ENCODE data around the gene VPS18. TPM values are rescaled to one million over a fixed set of nuclear protein-coding genes. Genes with fewer than 3 reads are reported as not detected.

Gene VPS18
- polyA plus RNA-seq, 3 donors from 2014 or later, result 20.8 to 36.8 (median 35.3) TPM

DNA sequence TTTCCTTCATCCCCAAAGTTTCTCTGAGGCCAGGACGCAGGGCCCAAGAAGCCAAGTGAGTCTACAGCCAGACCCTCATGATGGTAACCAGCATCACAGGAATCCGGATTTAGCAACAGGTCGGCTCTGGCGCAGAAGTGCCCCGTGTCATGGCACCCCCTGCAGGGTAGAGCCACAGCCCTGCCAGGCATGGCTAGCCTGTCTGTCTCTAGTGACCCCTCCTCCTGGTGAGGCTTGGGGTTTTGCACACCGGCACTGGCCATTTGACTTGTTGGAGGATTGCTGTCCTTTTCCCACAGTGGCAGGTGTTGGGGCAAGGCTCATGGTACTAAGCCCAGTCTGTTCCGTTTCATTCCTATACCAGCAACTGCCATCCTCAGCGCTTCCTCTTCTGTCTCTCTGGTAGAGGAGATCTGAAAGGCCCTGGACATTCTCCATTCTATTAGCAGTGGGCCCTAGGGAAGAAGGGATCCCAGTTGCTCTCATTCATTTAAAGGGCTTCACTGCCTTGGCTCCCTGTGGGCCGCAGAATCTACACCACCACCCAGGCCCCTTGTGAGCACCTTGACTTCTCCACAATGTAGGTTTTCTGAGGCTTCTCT lies 49.6 kb downstream of the VPS18 start:
- H3K27ac Mint-ChIP-seq, result peak overlapping the region in 1 of 6 donors; percentile 35
- H3K27me3 Mint-ChIP-seq (ENCODE audit: low read depth in 3 of 3), result peaks cover 0 to 14% (median 6%) of the 10 kb centered on the region in 3 donors
- H3K4me1 Mint-ChIP-seq, result peaks cover 21 to 29% of the 10 kb centered on the region in 2 donors
- no peak for DNase-seq
- no peaks in the 10 kb centered on the region for H3K36me3 Mint-ChIP-seq
- no peaks in the 10 kb centered on the region for H3K9me3 Mint-ChIP-seq
- peak overlapping the region; percentile 8 to 84 (median 33) for H3K4me3 Mint-ChIP-seq

DNA sequence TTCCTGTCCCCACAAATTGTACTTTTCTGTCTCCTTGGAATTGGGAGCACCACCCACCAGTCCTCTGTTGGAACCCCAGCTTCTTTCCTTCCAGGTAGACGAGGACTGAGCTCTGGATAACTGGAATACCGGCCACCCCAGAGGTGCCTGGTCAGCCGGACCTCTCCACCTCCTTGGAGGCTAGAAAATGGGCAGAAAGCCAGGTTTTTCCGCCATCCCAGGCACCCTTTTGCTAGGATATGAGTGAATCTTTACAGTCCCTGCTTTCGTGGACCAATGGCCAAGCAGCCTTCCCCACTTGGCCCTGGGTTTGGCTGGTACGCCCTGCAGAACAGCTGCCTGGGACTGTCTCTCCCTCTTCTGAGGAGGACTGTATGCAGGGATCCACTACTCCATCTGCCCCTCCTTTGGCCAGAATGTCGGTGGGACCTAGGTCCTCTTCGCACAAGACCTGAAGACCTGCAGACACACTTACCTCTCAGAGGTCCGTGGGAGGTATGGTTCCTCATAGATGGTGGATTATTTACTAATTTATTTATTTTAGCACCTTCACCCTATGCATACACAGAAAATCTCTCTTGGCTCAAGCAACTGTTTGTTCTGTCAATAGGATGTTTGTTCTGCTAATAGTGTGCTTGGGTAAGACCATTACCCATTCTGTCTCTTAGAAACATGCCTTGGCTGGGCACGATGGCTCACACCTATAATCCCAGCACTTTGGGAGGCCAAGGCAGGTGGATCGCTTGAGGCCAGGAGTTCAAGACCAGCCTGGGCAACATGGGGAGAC lies 50.5 kb downstream of the VPS18 start:
- Mint-ChIP-seq H3K36me3 (no peaks in the 10 kb centered on the region), H3K4me1 (peaks cover 21 to 29% of the 10 kb centered on the region in 2 donors), H3K9me3 (no peaks in the 10 kb centered on the region), H3K27me3 (ENCODE audit: low read depth in 3 of 3) (peaks cover 0 to 16% (median 6%) of the 10 kb centered on the region in 3 donors), H3K4me3 (peak overlapping the region in 2 of 5 donors; percentile 14 to 20), H3K27ac (no peak overlapping the region)
- no peak for DNase-seq

DNA sequence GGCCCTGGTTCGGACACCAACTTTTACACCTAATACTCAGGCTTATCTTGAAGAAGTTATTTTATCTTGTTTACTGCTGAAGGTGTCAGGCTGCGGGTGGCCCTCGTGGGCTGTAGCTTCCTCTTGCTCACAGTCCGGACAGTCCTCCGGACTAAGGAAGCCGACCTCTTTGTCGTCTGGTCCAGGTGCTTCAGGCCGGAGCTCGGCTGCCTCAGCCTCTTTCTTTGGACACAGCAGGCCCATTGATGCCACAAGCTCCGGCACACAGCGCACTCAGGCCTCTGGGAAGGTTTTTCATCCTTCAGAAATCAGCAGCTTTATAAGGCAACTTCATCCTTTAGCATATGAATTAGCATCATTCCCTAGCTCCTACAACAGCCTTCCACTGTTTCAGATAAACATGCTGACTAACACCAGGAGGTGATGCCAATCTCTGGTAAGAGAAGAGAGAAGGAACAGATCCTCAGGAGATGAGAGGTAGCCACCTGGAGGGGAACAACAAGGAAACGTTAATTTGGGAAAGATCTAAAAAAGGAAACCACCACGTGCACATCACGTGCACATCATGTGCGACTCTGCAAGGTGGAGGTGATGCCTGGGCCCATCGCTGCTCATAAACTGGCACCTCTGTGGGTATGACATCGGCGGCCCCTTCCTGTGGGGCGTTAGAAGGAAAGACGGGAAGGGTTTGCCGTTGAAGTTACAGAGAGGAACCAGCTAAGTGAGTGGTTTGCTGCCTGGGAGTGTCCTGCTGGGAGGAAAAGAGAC lies 54.6 kb downstream of the VPS18 start:
- H3K27ac Mint-ChIP-seq, result no peak overlapping the region
- peaks cover 4 to 14% (median 10%) of the 10 kb centered on the region in 3 donors for H3K27me3 Mint-ChIP-seq (ENCODE audit: low read depth in 3 of 3)
- peaks cover 16 to 27% of the 10 kb centered on the region in 2 donors for H3K4me1 Mint-ChIP-seq
- no peak for DNase-seq
- no peaks in the 10 kb centered on the region for H3K36me3 Mint-ChIP-seq
- H3K4me3 Mint-ChIP-seq, result no peak overlapping the region
- H3K9me3 Mint-ChIP-seq, result no peaks in the 10 kb centered on the region

DNA sequence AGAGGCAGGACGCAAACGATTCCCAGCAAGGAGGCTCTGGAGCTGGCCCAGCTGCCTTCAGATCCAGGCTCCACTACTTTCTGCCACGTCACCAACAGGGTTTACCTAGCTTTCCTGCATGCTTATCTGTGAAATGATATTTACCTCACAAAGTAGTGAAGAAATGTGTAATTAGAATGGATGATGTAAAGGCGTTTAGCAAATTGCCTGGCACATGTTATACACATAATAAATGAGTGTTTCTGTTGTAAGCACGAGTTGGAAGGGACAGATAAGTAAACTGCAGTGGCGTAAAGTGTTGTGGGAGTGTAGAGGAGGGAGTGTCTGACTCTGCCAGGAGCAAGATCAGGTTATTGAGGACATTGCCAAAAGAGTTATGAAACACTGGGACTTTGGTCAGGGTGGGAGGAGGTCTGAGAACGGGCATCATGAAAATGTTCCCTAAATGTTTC lies 55.5 kb downstream of the VPS18 start:
- Mint-ChIP-seq H3K4me1 (peaks cover 17 to 27% of the 10 kb centered on the region in 2 donors), H3K27ac (no peak overlapping the region), H3K36me3 (no peaks in the 10 kb centered on the region), H3K27me3 (ENCODE audit: low read depth in 3 of 3) (peaks cover 6 to 12% (median 11%) of the 10 kb centered on the region in 3 donors), H3K9me3 (no peaks in the 10 kb centered on the region), H3K4me3 (no peak overlapping the region)
- DNase-seq, result no peak

DNA sequence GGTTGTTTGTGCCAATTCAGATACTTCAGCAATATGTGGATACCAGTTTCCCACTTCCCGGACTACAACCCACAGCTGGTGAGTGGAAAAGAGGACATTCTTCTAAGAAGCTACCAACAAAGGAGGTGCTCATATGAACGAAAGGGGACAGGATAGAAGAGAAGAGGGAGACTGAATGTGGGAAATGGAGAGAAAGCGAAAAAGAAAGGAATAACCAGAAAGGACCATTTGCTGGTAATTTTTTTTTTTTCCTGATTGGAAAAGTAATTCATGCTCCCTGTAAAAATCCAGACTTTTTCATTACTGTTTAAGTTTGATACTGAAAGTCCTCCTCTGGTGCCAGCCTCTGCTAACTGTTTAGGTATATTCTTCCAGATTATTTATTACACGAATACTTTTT lies 57.5 kb downstream of the VPS18 start:
- Mint-ChIP-seq H3K27ac (peak overlapping the region in 1 of 6 donors; percentile 34), H3K4me1 (peaks cover 17 to 27% of the 10 kb centered on the region in 2 donors), H3K9me3 (no peaks in the 10 kb centered on the region), H3K27me3 (ENCODE audit: low read depth in 3 of 3) (peaks cover 9 to 11% (median 10%) of the 10 kb centered on the region in 3 donors), H3K36me3 (peaks cover 0 to 4% (median 0%) of the 10 kb centered on the region in 3 donors), H3K4me3 (peak overlapping the region; percentile 44 to 91 (median 61))
- no peak for DNase-seq

DNA sequence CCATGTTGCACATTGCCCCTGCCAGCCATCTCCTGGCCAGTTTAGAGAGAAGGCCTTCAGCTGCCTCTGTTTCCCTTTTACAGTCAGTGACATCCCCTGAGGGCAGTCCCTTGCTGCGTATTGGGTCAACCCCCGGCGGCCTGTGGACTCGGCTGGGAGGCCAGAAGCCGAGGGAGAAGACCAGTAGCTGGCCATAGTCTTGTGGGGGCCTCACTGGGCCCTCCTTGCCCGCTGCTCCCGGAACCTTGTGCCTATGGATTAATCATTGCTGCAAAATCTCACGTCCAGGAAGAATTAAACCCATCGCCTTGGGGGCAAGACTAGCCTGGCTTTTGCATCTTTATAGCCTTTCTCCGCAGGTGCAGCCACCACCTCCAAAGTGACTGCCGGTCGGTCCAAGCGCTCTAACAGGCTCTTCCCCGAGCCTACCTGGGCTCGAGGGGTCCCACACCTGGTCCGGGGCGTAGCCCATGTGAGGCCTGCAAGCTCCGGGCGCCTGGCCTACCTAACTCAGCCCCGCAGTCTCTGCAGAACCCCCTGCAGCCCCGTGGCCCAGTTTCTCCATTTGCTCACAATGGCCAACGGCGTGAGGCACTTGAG lies 58.2 kb downstream of the VPS18 start:
- Mint-ChIP-seq H3K4me1 (peaks cover 17 to 27% of the 10 kb centered on the region in 2 donors), H3K36me3 (peaks cover 0 to 4% (median 0%) of the 10 kb centered on the region in 3 donors), H3K27me3 (ENCODE audit: low read depth in 3 of 3) (peaks cover 9 to 11% (median 10%) of the 10 kb centered on the region in 3 donors), H3K27ac (no peak overlapping the region), H3K4me3 (peak overlapping the region; percentile 80 to 93 (median 91)), H3K9me3 (no peaks in the 10 kb centered on the region)
- DNase-seq, result no peak

DNA sequence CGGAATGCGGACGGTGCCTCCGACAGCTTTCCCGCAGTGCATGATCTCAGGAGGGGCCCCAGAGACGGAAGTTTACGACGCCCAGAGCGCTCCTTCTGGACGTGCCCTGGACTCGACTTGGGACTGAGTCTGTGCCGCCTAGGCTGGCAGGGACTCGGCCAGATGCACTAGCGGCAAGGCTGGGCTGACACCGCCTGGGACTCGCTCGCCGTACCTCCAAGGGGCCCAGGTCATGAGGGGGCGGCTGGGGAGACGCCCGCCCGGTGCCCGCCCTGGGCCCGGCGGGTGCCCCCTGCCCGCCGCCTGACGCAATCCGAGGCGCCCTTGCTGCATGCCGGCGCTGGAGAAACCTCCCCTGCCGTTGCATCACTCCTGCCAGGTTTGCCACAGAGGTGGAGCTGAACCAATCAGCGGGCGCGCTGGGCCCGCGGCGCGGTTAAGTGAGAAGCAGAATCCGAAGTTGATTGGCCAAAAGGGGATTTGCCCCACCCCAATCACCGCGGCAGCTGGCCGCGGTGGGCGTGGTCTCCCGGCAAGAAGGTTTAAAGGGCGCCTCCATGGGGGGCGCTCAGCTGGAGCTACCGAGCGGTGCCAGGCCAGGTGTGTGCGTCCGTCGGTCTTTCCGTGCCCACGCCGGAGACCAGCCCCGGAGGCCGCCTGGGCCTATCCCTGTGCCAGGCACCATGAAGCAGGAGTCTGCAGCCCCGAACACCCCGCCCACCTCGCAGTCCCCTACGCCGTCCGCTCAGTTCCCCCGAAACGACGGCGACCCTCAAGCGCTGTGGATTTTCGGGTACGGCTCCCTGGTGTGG lies 58.9 kb downstream of the VPS18 start, which contains the start of gene CHAC1:
TSS of gene CHAC1 (plus strand) at position 571 of the 812 bp plus-strand sequence. CDS start at position 684, 113 bp downstream.
- Mint-ChIP-seq H3K27ac (peak within 1 kb of the TSS in 5 of 6 donors; percentile 43 to 80 (median 77)), H3K4me1 (peaks cover 17 to 27% of the 10 kb centered on the region in 2 donors), H3K27me3 (ENCODE audit: low read depth in 3 of 3) (peaks cover 6 to 9% (median 9%) of the 10 kb centered on the region in 3 donors), H3K9me3 (no peaks in the 10 kb centered on the region), H3K36me3 (peaks cover 0 to 4% (median 0%) of the 10 kb centered on the region in 3 donors), H3K4me3 (peak within 1 kb of the TSS; percentile 88 to 93 (median 91))
- DNase-seq, result peak; percentile 89 to 93 (median 91)

Other genes with a start within 250 kb of the VPS18 start
- gene RAD51, start 199.3 kb upstream of the VPS18 start, polyA plus RNA-seq, result 1 to 10 TPM; 2.6 to 7.5 (median 4.7) TPM
- 100 to 1,000 TPM in 2 of 3 donors, 10 to 100 TPM in 1; 44.6 to 118 (median 110) TPM for gene RMDN3, start 139.2 kb upstream of the VPS18 start, polyA plus RNA-seq
- 100 to 1,000 TPM; 183 to 303 (median 230) TPM for gene GCHFR, start 130.4 kb upstream of the VPS18 start, polyA plus RNA-seq
- gene C15orf62, start 124.5 kb upstream of the VPS18 start, polyA plus RNA-seq, result under 1 TPM in 2 of 3 donors, not detected in 1; 0.08 to 0.12 TPM
- gene ZFYVE19, start 87.4 kb upstream of the VPS18 start, polyA plus RNA-seq, result 10 to 100 TPM; 12.8 to 22.0 (median 20.9) TPM
- 10 to 100 TPM; 25.6 to 62.8 (median 34.7) TPM for gene DNAJC17, start 87.0 kb upstream of the VPS18 start, polyA plus RNA-seq
- not detected for gene PPP1R14D, start 65.7 kb upstream of the VPS18 start, polyA plus RNA-seq
- gene SPINT1, start 50.4 kb upstream of the VPS18 start, polyA plus RNA-seq, result 1 to 10 TPM in 2 of 3 donors, under 1 TPM in 1; 0.48 to 3.9 (median 1.8) TPM
- gene RHOV, start 20.2 kb upstream of the VPS18 start, polyA plus RNA-seq, result not detected
- gene DLL4, start 34.9 kb downstream of the VPS18 start, polyA plus RNA-seq, result not detected
- under 1 TPM in 1 of 3 donors, not detected in 2; 0.77 TPM for gene CHAC1, start 59.0 kb downstream of the VPS18 start, polyA plus RNA-seq
- 1 to 10 TPM in 2 of 3 donors, under 1 TPM in 1; 0.50 to 5.4 (median 2.4) TPM for gene INO80, start 221.8 kb downstream of the VPS18 start, polyA plus RNA-seq